Stimulated activated CD4-positive, alpha-beta T cell treated with anti-CD3 and anti-CD28 coated beads, TNF-alpha, amount 100 ng/mL, for 24 hours (primary cell): ENCODE measurements around the gene WDR91.

Source experiments
- DNase-seq, 3 experiments: peaks; one replicate each; pipeline ENCODE4 v3.0.0-alpha.2; 2020; ENCODE audit warnings: low read depth in 3 of 3

The WDR91 gene

DNA sequence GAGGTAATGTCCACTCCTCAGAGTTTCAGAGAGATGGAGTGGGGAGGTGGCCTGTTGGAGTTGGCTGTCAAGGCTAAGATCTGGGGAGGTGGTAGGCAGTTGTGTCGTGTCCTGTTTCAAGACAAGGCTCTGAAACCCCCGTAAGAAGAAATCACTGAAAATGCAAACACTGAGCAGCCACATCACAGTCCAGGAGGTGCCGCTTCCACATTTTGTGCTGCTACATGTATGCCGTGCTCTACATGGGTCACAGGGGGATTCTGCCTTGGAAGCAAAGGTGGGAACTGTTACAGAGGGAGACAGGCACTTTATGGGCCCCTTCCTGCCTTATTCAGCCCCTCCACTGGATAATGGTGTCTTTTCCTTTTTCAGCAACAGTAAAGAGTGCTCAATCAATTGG lies 11.9 kb downstream of the WDR91 start:
- DNase-seq = no peak

DNA sequence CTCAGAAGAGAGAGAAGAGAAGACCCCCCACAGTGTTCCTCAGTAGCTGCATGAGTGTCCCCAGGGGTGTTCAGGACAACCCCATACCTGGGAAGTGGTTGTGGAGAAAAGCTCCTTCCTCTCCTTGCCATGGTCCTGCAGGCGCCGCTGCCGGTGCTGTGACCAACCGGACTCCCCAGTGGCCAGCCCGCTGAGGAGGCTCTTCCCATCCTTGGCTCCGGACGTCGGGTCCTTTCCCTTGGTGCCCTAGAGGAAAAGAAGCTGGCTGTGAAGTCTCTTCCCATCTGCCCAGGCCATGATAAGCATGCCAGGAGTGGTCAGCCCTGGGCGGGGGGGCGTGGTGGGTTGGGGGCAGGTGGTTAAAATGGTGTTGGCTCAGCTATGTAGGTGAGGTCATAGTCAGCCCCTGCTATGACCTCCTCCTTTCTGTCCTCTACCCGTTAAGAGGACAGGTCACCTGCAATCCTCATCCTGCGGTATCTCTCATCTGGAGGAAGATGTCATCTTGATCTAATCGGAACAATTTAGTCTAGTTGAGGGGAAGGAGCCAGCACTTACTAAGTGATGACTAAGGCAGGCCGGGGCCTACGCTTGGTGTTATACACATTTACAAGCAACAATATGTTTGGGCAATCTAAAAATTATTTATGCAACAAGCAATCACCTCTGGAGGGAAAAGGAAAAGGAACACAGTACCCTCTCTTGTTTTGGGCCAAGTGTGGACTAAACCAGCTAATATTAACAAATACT lies 13.2 kb downstream of the WDR91 start:
- DNase-seq = no peak

DNA sequence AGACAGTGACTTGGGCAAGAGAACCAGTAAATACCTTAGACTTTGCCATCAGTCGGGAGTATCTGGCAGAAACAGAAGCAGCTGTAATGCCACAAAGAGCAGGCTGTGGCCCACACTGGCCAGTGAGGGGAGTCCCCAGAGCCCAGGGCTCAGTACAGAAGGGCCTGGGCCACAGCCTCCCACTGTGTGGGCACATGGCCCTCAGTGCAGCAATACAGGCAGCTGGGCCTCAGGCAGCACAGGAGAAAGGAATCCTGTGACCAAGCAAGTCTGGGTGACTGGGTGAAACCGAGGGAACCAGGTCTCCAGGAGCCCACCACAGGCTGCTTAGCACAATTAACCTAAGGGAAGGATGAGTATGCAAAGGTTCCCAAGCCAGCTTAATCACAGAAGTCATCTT lies 14.0 kb downstream of the WDR91 start:
- DNase-seq = no peak

DNA sequence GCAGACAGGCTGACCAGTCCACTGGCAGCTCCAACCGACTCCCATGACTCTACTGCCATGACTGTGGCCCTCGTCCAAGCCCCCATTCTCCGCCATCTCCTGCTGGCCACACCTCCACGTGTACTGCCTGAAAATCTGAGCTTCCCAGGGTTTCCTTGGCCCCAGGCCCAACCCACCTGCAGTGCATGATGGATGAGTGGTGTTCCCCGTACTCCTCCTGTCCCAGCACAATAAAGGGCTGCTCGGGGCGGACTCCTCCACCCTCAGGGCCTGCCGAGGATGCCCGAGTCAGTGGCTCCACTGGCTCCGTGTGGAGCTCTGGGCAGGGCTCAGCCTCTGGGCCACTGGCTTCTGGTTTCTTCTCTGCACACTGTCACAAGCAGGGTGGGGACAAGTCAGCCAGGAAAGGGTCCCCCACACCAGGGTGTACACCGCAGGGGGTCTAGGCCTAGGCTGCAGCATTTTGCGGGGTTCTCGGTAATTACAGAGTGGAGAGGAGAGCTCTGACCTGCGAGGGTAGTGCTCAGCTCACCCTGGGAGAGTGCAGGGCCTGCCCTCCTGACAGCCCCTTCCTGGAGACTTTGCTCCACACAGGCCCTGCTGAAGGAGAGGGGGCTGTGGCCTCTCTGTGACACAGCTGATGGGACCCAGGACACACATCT lies 15.2 kb downstream of the WDR91 start:
- no peak for DNase-seq

DNA sequence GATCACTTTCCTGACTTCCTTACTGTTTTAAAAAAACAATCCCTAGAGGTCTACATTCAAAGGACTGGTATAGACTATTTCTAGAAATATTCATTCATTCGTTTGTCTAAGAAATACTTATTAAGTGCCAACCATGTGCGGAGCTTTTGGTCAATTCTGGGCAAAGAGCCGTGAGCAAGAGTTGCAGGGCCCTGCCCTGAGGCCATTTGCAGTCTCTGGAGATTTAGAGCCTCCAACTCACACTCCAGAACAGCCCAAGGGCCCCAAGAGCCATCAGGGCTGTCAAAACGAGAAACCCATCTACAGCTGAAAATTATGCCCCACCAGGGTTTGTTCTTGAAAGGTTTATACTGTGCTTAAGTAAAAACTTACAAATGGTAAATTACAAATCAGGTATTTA lies 16.2 kb downstream of the WDR91 start:
- DNase-seq = no peak

DNA sequence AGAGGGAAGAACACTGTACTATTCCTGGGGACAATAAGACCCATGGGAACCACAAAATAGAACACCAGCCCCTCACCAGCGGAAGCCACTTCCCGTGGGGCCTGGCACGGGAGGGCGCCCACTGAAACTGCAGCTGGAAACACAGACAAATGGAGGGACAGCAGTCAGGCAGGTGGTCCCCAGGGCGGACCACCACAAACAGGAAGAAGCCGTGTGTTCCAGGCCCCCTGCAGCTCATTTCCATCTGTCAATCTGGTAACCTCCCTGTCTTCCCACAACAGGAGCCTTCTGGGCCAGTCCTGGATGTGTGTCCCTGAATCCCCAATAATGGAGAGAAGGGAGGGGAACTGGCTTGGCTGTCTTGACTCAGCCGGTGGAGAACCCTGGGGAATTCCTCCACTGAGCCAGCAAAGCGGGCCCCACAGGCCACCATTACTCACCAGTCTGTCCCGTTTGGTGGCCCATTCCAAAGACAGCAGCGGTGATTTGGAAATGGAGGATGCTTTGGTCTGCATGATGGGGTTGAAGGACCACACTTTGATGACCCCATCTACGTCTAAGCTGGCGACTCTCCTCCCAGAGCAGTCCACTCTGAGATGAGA lies 16.7 kb downstream of the WDR91 start:
- DNase-seq = no peak

DNA sequence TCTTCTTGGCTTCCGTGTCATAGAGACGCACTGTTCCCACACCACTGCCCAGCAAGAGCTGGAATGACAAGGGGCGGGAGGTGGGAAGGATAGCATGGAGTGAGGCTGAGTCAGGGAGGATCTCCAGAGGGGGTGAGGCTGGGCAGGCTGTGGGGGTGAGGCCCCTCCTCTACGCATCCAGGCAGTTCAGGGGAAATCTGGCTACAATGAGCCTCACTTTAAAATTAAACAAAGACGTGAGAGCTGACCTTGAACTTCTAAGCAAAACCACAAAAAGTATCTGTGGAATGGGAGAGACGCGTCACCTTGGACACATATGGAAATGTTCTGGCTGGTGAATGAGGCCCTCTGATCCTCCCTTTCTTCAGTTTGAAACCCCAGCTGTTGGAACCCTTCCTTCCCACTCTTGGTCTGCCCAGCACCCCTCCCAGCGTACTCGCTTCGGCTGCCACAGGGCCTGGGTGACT lies 17.7 kb downstream of the WDR91 start:
- DNase-seq = no peak

DNA sequence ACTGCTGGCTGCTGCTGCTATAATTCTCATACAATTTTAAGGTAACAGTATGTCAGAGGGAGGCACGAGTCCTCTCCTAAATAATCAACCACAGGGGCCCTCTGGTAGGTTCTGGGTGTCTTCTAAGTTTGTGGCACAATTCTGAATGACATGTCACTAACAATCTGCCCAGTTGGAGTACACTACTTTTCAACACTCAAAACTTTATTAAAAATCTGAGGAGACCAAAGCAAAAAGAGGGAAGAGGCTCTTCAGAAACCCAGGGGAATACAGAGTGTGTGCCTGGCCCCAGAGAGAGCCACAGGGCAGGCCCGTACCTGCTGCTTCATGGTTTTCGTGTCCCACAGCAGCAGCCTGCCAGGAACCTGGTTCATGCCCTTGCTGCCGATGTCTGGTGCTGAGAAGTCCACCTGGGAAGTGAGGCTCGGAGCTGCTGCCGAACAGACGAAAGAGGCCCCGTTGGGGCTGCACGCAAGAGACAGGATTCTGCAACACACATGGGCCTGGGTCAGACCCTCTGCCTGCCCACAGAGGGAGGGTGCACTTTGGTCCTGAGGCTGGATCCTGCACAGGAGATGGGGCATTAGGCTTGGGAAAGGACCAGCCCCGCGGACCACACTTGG lies 18.3 kb downstream of the WDR91 start:
- DNase-seq = no peak

DNA sequence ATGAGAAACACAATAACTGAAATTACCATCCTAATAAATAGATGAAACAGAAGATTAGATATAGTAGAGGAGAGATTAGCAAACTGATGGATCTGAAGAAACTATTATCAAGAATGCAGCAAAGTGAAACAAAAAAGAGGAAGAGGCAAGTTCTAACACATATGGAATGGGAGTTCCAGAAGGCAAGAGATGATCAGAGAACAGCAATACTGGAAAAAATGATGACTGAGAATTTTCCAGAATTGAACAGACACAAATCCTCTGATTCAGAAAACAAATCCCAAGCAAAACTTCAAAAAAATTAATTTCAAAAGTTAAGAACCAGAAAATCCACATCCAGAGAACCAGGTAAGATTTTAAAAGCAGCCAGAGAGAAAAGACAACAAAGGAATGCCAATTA lies 20.6 kb downstream of the WDR91 start:
- DNase-seq = no peak

DNA sequence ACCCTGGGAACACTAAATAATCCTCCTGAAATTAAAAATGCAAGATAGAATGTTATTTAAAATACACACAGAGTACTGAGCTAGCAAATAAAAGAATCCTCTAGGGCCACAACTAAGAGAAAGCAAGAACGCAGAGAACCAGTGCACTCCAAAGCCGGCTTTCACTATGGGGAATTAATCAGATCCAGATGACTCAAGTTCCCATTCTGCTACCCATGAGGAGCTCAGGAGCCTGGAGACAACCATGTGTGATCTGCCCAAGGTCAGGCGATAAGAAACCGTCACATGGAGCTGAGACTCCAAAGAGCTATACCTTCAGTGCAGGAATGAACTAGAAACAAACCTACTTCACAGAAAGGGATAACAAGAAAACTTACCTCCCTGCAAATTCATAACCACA lies 21.4 kb downstream of the WDR91 start:
- no peak for DNase-seq

DNA sequence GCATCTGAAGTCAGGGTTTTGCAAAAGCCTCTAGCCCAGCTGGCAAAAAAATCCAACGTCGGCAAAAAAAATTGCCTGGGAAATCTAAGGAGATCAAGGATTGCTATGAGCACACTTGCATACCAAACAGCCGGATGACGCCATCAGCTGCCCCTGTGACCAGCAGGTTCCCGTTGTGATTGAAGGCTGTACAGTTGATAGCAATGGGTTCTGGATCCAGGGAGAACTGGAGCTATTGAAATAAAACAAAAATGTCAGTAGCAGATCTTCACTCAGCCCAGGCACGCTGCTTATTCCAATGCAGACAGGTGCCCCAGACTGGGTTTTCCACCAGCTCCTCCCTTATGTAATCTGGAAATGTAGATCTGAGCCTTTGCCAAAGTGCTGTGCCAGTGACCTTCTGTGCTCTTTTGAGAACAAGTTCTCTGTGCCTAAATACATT lies 22.1 kb downstream of the WDR91 start:
- no peak for DNase-seq

DNA sequence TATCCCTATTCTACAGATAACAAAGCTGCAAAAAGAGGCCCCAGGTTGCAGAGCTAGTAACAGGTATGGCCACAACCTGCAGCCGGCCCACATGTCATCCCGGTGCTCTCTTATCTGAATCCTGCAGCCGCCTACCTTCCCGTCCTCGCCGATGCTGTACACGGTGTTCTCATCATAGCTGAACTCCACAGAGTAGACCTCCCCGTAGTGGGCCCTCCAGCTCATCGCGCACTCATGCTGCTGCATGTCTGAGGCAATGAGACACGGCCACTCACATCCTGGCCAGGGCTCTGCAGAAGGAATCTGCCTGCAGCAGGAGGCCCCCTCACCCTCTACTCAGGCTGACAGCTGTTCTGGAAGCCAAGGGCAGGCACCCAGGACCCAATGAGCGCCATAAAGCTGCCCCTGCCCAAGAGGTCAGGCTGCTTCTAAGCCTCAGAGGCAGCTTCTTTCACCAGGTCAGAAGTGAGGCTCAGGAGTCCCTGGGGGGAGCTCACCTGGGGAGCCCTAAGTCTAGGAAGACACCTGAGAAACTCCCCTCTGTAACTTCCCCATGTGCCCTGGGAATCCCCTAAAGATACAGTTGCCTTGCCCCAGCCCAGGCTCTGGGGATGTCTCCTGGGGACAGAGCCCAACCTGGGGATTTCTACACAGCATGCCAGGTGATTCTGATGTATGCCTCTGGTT lies 22.9 kb downstream of the WDR91 start:
- DNase-seq = no peak

DNA sequence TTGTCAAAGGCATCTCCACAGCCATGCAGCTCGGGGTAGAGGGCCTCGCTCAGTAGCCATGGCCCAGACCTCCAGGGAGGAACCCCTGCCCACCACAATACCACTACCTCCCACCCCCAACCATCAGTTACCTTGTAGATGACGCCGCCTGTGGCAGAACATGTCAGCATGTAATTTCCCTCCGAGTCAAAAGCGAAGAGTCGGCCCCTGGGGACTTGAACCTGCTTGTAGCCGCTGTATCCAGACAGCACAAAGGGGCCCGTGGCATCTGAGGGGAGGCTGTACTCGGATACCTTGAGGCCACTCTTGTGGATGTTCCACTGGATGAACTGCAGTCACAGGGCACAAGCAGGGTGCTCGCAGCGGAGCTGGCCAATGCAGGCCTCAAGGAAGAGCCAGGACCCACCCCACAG lies 24.5 kb downstream of the WDR91 start:
- DNase-seq = no peak

DNA sequence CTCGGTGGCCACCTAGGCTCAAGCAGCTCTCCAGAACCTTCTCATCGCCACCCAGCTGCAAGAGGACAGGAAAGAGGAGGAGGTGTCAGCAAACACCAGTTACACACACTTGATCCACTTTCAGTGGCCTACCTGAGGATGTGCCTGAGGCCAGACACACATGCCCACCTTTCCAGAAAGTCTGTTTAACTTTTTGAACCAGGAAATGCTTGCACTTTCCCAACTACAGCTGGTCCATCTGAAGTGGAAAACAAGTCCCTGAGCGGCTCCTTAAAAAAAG lies 25.1 kb downstream of the WDR91 start:
- no peak for DNase-seq

DNA sequence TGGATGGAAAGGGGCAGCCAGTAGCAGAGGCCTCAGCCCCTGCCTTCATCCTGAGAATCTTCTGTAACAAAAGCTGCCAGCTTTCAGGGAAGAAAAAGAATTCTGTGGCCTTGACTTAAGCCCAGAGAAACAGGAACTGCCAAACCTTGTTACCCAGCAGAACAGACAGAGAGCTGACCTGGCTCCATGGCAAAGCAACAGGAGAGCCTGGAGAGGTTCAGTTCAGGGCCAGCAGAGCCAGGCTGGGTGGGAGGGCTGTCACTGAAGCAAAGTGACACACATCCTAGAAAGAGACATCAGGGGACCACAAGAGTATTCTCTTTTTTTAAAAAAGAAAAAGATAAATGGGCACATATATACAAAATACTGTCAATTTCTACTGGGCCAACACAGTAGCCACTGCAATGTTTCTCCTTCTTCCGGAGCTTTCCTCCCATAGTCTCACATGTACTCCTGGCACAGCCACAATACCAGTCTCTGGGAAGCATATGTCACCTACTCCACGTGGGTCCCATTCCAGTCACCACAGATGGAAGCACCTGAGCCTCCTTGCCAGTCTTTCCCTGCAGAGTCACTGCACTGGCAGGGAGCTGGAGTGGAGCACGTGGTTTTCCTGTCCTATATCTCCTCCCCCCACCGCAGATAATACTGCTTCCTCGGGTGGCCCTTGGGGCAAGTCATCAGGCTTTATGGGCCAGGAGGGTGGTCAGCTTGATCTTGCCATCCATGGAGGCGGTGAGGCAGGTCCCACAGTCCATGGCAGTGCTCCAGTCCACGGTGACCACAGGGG lies 25.7 kb downstream of the WDR91 start:
- DNase-seq = no peak

DNA sequence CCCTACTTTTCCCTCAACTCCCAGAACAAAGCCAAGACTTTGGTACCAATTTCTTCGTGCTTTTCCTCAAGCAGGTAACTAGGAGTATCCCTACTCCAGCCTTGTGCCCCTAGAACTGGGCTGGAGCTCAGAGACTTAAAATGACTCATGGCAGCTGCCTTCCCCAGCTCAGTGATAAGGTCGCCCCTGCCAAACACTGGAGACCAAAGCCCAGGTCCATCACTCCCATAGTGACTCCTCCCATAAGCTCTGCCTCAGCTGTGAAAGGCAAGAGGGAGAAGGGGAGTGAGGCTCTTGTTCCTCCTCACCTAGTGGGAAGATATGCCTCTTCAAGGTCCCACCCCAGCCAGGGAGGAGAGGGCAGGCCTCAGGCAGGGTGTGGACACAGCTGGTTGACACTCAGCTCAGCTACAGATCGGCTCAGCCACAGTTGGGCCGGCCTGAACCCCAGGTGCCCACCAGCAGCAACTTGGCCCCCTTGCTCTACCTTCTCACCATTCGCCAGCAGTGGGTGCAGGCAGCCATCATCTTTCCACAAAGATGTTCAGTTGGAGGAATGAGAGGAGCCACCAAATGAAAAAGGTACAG lies 27.0 kb downstream of the WDR91 start:
- DNase-seq = no peak

DNA sequence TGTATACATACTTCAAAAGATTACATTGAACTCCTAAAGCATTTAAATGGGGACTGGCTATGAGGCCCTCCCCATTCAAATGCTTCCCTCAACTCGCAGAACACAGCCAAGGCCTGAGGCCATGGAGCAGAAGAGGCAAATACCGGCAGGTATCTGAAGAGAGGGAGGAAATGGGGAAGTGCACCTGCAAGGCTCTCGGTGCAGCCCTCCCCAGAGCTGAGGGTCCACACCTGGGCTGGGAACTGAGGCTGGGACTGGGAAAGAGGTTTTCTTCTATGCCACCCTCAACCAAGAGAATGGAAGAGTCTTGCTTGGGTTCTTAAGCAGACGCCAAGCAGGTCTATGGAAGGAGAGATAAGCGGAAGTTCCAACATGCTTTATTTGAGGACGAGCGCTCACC lies 27.8 kb downstream of the WDR91 start:
- no peak for DNase-seq

DNA sequence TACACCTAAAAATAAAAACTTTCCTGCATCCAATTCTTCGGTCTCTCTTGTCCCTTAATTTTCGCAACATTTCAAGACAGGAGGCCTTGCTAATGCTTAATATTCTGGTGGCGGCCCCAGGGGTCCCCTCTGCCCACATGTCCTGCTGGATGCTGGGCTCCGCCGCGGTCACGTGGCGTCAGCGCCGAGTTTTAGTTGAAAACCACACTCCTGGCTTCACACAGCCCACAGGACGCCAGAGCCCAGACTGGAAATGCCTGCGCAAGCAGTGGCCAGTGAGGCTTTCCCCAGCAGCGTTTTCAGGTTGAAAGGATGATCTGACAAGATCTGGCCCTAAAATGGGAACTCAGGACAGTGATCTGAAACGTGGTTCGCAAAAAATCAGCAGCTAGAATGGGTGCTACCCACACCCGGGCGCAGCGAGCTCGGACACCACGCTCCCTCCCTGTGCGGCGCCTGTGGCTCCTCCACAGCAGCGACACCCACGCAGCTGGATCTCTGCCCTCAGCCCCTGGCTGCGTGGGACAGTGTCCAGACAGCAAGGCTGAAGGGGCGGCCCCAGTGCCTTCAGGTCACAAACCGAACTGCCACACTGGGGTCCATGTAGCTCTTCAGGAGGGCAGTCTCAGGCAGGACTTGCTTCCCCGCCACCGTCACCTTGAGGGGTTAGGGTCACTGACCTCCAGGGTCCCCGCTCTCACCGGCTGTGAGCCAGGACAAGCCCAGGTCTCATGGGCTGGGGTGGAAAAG lies 29.2 kb downstream of the WDR91 start:
- no peak for DNase-seq

DNA sequence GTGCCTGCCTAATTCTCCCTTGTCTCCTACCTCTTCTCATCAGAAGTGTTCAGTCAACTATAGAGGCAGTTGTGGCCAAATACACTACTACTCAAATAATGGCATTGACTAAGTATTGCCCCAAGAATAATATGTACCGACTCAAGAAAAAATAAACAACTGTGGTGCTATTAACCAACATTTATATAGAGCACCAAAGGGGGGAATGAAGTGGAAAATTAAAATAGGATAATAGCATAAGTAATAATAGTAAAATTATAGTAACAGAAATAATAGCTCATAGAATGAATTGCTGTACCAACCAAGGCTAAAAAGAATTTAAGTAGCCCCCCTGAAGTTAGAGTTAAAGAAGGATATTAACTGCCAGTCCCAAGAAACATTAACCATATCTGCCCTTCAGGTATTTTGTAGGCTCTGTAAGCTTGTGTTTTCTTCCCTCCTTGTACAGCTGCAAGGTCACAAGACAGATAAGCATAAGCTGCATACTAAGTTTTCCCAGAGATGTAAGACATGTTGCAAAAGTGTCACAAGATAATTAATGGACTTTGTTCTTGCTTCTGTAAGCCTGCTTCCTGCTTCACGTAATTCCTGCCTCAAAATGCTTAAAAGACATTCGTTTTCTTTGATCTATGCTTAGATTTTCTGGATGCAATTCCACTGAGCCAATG lies 29.9 kb downstream of the WDR91 start:
- no peak for DNase-seq

DNA sequence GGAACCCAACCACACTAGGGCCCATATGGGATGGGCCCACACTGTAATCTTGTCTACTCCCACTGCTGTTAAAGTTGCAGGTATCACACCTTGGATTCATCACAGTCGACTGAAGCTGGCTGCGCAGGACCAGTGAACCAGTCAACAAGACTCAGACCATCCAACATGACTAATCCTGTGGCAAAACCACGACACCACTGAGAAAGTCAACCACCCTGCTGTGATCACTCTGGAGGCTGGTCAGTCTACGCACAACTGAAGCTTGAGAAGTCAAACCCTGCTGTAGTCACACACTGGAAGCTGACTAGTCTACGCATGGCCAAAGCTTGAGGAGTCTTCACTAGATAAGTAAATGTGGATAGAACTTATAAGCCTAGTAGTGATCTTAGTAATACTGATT lies 31.2 kb downstream of the WDR91 start:
- DNase-seq = no peak
